ENCODE results near the gene HOXA7.

Gene HOXA7

DNA sequence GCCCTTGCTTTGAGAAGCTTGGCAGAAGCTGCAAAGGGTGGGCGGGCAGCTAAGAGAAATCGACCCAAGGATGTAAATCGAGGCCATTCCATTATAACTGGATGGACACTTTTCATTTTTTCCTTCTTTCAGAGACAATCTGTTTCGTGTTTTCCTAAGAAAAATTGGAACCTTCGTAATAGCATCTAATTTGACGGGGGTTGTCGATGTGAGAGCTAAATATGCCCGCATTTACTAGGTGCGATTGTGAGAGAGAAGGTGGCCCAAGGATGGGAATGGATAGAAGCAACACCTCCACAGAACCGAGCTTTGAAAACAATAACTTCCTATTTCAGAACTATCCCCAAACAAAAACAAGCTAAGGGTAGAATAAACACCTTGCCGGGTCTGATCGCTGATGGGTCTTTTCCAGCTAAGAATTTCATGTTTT is 25.1 kb downstream of the HOXA7 start:
- DNase-seq: no peak

DNA sequence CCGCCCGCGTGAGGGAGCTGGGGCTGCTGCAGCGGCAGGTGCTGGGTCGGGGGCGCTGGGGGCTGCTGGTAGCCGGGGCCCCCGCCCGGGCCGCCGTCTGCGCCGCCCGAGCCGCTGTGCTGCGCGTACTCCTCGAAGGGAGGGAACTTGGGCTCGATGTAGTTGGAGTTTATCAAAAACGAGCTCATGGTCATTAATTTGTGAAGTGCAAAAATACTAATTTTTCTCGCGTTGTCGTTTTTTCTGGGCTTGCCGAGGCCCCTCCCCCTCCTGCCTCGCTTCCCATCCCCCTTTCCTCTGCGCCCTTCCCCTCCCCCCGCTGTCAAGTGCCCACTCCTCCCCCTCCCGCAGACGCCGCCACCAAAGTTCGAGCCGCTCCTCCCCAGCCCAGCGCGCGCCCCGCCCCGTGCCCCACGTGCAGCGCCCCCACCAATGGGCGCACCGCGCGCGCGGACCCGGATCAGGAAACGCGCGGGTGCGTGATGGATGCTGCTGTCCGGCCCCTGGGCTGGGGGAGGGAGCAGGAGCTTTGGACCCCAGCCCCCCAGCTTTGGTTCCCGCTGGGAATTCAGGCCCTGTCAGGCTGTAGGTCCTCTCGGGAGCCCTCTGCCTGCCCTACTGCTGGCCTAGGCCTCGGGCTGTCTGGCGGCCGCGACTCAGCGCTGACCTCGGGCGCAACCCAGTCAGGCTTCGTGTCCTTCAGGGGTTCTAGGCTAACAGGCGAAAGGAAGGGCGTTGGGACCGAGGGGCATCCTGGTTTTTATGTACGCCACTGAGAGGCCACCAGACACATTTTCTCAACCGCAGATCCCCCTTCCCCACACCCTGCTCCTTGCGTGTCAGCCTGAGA is 25.7 kb downstream of the HOXA7 start, which contains the start of gene HOXA4:
Gene HOXA4, minus strand, starts transcription at position 218 of the 850 bp plus-strand sequence. Its CDS starts 24 bp downstream, at position 194.
- DNase-seq: peak; percentile 79

DNA sequence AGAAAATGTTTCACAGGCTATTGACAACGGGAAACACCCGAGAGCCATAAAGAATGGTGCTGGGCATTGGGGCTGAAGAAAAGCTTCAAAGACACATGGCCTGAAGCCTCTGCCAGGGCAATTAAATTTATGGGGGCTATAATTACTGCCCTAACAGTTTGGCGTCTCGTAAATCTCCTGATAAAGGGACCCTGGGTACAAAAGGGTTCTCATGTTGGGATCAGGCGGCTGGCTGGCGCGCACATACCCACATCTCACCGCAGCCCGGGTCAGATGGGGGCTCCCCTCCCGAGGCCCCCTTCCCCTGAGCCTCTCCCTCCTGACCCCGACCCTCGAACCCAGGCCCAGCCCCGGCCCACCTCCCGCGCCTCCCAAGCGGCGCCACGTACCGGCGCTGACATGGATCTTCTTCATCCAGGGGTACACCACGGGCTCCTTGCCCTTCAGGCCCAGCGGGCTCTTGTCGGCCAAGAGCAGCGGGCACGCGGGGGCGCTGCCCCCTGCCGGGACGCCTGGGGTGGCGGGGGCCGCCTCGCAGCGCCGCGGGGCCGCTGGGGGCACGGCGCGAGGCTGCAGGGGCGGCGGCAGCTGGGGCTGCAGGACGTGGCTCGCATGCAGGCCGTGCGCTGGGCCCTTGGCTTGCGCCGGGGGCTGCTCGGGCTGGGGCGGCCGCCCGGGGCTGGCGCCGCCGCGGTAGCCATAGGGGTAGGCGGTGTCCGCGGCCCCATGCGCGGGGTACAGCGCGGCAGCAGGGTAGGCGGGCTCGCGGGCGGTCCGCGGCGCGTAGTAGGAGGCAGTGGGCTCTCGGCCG is 26.5 kb downstream of the HOXA7 start:
- no peak for DNase-seq

DNA sequence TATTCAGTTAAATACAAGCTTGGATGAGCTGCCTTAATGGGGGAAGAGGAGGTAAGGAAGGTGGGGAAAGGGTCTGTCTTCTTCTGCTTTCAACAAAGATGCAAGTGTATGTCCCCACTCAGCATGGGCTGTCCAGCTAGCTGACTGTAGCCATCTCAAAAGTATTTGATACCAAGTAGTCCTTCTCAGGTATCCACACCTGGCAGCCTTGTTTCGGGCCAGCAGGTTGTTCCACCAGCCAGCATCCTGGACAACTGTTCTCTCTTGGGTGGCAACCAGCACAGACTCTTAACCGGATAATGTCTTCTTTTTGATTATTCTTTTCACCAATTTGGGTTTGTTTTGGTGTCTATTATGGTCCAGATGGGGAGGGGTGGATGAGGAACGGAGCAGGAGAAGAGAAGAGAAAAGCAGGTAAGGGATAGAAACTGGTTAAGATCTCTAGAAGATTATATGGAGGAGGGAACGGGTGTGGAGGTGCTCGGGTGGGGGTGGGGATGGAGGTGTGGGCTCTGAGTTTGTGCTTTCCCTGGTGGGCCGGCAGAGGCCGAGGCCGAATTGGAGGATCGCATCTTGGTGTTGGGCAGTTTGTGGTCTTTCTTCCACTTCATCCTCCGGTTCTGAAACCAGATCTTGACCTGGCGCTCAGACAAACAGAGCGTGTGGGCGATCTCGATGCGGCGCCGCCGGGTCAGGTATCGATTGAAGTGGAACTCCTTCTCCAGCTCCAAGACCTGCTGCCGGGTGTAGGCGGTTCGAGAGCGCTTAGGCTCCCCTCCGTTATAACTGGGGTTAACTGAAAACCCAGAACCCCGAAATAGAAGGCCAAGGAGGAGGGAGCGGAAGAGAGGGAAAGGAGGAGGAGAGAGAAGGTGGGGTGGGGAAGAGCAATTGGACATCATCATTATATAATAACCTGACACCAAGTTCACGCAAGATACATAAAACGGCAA is 27.4 kb downstream of the HOXA7 start:
- DNase-seq: no peak

DNA sequence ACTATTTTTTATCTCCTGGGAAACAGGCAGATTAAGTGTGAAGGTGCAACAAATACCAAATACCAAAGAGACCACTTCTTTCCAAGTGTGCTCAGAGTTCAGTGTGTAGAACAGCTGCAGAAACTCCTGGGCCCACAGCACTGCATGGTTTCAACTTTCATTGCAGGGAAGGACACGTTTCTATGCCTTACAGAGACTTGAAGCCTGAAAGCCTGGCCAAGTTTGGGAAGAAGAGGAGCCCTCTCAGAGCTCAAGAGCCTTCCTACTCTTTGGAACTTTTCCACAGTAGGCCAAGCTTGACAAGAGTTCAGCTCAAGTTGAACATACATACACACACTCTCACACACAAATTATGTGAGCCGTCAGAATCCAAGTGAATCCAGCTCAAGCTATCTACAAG is 28.4 kb downstream of the HOXA7 start:
- DNase-seq: no peak

DNA sequence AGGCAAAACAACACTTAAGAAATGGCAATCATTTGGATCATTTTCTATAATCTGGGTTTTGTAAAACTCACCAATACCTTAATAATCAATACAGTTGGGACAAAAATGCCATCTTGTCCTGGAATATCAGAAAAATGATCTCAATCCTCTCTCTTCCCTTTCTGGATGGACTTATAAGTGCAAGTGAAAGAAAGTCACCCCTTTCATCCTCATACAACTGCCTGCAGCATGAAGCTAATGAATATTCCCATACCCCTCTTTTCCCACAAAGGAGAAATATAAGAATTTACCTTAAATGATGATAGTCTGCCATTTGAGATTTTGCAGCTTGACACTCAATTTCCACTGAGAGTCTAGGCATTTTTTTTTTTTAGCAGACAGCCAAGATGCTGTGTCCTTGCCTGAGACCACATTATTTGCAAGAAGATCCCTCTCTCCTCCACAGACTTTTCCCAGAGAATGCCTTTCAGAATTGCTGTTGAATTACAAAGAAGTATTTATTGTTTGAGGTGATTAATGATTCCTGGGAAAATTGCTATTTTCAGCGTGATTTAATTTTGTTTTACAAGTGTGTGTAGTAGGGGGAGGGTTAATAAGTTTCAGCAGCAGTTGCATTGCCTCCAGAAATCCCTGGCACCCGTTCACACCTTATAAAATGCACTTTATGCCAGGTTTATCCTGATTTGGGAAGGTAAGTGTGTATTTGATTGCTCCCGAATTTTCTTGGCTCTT is 29.7 kb downstream of the HOXA7 start:
- no peak for DNase-seq

DNA sequence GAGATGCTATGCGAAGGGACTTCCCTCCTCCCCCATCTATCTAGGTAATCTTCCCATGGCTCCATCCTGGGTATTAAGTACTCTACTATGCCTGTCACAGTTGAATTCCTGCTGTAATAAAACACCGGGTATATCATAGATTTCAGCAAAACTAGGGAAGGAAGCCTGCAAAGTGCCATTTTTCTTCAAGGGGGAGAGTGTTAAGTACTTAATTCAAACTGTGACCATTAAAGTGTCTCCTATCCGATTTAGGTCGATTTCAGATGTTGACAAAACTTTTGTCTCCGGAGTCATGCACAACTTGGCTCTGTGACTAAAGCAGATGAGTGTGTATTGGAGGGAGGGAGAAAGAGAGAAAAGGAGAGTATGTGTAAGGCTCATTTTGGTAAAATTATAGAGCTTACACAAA is 30.5 kb downstream of the HOXA7 start:
- no peak for DNase-seq

DNA sequence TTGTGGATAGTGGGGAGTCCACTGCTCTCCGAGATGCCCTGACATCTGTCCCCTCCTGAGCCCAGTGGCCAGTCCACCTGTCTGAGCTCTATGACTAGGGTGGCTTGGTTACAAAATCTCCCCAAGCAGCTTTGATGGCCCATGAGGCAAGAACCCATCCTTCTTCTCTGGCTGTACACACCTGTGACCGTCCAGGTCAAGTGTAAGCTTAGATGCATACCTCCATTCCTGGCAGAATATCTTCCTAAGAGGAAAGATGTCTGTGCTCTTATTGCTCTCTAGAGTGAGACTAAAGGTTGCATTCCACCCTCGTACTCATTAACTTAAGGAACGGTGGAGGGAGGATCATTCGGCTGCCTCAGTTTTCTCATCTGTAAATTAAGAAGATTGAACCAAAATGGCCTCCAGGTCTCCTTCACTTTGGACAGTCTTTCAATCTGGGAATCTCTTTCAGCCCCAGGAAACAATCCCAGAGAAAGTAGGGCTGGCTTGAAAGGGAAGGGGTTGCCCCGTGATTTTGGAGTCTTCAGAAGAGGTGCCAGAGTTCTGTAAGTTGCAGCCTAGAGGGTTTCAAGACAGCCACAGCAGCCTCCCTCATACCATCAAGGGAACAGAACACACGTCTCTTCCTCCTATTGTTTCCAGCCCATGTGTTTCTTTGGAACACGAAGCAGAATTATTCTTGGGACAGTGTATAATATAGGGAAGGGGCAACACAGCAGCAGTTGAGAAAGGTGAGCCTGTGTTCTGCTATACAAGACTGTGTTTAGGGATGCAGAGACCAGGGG is 31.4 kb downstream of the HOXA7 start:
- no peak for DNase-seq

DNA sequence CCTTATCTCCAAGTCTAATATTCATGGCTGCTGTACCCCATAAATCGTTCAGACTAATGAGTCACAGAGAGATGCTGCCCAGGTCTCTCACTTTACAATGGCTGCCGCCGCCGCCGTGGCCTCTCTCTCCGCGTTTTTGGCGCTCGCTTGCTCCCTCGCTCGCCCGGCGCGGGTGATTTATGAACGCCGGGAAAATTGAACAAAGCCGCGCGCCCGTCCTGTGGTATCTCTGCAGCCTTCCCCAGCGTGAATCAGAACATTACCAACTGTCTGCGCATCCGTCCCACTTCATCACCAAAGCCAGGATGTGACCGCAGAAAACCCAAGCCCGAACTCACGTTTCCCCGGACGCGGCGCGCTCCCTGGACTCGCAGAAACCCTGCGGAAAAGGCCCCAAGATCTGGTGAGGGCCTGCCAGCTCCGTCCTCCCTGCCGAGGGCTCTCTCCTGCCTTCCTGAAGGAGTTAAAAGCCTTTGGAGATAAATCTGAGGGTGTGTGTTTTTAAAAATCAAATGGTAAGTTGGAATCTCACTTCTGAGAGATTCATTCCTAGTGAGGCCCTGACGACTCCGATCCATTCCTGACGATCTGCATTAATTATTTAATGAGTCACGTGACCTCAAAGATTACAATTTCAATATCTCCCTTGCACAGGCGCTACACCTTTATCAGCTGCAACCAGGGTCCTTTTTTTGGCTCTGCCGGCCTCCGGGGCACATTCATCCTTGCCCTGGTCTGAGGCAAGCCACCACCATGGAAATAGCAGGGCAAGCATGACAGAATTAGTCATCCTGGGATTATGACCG is 32.2 kb downstream of the HOXA7 start:
- DNase-seq: no peak

DNA sequence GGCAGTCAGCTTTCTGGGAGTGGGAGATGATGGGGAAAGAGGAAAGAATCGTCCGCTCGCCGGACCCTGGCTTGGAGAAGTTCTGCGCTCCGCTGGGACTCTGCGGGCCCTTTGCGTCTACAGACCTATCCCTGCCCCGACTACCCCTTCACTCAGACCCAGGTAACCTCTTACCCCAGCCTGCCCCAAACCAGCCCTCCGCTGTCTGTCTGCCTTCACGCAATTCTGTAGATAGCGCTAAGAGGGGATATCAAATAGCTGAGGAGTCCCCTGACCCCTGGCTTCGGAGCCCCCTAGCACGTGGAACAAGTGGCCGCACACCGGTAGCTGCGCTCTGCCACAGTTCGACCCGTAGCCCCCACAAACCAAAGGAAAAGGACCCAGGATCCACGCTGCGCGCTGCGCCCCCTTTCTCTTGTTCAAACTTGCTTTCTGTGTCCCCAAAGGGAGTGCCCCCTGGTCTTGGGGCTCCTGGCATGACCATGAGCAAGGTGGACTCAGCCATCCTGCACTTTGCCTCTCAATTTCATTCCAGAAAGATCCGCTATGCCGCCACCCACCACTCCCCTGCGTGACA is 32.9 kb downstream of the HOXA7 start:
- DNase-seq: no peak

DNA sequence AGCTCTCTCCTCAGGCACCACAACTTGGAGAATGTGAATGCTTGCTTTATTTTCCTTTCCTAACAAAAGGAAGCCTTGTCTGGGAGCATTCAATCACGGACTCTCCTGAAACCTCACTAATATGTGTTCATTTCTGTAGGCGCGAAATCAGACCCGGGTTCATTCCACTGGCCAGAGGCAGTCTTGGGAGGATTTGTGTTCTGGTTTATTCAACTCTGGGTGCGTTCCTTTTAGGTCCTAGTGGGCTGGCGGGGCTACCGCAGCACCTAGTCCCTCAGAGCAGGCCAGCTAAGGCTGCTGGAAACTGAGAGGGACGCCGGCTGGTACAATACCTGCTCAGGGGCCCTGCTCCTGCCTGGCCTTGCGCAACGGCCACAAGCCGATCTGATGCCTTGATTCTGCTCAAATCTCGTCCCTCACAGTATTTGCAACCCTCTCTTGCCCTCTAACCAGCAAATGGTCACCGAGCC is 33.4 kb downstream of the HOXA7 start:
- no peak for DNase-seq

DNA sequence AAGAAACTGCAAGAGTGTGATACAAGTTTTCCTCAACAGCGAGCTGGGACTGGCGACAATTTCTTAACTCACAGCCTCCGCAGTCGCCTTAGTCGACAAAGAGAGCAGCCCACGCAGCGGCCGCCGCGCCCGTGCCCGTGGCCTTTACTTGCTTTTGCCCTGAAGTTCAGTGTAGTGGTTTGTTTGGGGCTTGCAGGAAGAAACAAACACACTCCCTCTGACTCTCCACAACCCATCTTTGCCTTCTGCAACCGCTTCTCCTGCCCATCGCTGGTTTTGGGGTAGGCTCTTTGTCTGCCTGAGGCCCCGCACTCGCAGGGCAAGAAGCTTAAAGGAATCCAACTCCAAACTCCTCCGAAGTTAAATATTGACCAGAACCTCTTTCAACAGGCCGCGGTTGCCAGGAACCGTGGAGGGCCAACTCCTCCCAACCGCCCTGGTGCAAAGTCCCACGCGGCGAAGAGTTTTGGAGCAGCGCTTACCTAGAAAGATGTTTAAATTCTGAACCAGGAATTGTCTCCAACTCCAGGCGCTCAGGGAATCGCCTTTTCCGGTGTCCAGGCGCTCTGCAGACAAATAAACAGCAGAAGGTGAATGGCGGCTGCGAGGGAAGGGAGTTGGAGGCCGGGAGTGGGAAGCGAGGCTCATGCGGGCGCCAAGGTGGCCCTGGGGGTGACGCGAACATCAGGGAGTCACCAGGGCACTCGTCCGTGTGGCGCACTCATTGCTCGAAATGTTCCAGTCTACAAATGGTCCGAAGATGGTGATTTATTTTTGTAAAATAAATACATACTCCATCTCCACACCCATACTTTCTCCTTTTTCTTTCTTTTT is 34.2 kb downstream of the HOXA7 start:
- no peak for DNase-seq

DNA sequence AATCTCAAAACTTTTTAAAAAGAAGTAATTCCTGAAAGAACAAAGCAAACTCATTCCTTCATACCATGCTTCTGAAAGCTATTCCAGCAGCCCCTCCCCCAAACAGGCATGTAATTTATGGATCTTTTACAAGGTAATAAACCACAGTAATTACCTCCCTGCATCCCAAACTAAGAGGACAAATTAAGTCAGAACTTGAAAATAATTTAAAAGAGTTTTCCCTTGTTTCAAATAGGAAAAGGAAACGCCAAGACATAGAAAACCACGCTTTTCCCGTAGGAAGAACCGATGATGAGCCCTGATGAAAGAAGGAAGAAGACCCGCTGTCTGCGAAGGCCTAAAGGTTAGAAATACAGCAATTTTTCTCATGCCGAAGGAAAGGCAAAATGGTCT is 34.8 kb downstream of the HOXA7 start:
- DNase-seq: no peak

DNA sequence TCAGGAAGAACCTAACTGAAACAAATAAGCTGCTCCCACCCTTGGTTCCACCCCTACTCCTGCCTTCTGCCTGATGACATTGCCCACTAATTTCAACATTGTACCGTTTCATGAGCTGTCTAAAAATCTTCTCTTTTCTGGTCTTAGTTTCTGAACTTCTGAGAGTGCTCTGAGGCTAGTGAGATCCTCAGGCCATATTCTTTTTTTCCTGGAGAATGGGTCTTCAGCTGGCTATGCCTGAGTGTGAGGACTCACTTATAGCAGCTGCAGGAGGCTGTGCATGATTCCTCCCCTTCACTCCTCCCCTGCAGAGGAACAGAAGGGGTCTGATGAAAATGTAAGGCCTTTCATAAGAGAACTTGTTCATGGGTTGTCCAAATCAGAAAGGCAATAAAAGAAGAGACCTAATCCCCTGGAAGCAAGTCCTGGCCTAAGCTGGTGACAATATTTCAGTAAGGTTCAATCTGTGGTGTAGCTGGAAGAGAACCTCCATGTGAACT is 37.0 kb downstream of the HOXA7 start:
- no peak for DNase-seq

DNA sequence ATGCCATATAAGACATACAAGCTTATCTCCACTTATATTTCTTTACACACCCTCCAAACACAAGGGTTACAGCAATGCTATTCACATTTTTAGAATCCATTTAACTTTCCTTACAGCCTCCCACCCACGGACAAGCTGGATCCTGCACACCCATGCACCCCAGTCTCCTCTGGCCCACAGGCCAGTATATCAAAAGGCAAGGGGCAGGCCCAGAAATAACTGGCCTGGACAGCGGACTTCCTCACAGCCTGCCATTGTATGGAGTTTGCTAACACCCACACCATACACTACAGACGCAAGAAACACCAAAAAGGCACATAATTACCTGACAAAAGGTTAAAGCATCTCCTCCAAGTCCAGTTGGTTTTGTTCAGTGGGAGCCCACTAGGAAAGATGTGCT is 37.9 kb downstream of the HOXA7 start:
- DNase-seq: no peak

DNA sequence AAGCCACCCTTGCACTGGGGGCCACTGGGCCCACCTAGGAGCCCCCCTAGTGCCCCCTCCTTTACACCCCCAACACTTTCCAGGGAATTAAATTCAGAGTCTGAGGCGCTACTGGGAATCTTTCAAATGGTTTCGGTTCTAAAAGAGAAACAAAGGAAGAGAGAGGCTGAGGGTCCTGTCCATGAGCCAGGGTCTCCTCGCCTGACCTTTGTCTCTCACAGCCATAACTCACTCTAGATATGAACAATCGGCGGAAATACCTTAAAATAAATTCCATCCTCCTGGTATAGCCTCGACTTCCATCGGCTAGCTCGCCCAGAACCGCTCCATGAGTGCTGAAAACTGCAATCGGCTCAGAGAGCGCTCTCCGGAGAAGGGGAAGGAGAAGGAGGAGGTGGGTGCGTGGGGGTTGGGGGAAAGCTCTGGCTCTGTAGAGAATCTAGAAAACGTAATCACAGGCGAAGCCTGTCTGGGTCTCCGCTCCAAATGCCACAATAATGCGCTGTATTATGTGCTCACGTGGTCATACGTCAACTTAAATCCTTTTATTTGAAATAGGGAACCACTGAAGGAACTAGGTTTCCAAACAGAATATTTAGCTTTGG is 38.5 kb downstream of the HOXA7 start:
- no peak for DNase-seq

DNA sequence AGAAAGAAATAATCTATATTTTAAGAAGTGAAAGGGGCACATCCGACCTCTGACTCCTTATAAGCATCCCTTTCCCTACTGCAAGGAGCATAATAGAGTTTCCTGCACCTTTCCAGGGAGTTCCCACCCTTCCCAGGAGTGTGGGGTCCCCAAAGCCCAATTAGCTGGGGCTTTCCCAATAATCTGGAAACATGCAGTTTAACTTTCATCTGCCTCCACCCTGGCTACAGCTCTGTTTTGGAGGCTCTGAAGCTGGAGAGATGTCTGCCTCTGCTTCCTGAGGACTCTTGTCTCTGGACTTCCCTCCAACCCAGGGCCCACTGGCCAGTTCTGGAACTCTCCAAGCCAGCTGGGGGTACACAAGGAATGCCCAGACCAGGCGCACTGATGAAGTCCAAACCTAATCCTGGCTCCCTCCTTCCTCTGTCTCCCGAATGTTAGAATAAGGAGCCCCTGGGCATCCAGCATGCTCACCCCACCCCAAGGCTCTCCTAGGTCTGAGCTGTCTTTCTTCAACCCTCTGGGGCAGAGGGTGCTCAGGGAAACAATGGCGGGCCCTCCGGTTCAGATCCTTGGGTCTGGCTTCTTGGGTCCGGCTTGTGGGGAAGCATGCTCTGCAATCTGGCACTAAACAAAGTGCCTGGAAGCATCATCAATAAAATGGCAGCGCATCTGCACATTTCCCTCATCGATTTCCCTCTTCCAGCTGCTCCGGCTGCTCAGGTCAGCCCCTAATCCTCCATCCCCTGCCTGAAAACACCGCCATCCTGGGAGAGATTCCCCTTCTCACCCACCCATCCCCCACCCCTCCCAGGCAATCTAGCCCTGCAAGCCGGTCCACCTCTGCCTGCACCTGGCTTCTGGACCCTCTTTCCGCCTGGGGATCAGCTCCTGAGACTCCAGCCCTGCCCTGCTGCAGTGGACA is 39.3 kb downstream of the HOXA7 start:
- DNase-seq: no peak

Data from stimulated activated CD4-positive, alpha-beta T cell treated with anti-CD3 and anti-CD28 coated beads, Interleukin-4, amount 100 ng/mL, for 24 hours (primary cell).